HepG2 (cell line): Measurements from ENCODE around the gene RUVBL1. TPM values are rescaled to one million over a fixed set of nuclear protein-coding genes. Genes with fewer than 3 reads are reported as not detected.
A peak's percentile ranks its signal among the peaks of the same experiment; 100 is the strongest.

ENCODE experiments used
- CC2D1A ChIP-seq: sonication (generic); formaldehyde crosslinking; IDR thresholded peaks from 2 replicates; pipeline ENCODE4 v1.8.1; 2023; ENCODE audit warnings: mild to moderate bottlenecking, missing genetic modification reagents
- CREB1 ChIP-seq, 2 experiments: fragments of 450-650 bp in 1 of 2; IDR thresholded peaks; 2 replicates each; pipeline ENCODE4 v1.6.1; 2016 to 2017; ENCODE audit warnings: control low read depth in 1 of 2, mild to moderate bottlenecking in 1 of 2, missing compliant biosample characterization in 1 of 2, missing genetic modification characterization in 1 of 2
- GABPB1 ChIP-seq: IDR thresholded peaks from 2 replicates; pipeline ENCODE4 v1.6.1; 2016; ENCODE audit warnings: mild to moderate bottlenecking, missing genetic modification reagents, moderate library complexity, missing compliant biosample characterization
- RARA ChIP-seq: IDR thresholded peaks from 2 replicates; pipeline ENCODE4 v1.6.1; 2016; ENCODE audit warnings: missing genetic modification reagents, missing compliant biosample characterization
- SIX4 ChIP-seq: sonication (generic); formaldehyde crosslinking; IDR thresholded peaks from 2 replicates; pipeline ENCODE4 v1.4.0; 2020; ENCODE audit warnings: missing genetic modification reagents
- ZBTB21 ChIP-seq: sonication (generic); formaldehyde crosslinking; IDR thresholded peaks from 2 replicates; pipeline ENCODE4 v1.4.0; 2020; ENCODE audit warnings: missing genetic modification reagents
- ZBTB38 ChIP-seq: sonication (generic); formaldehyde crosslinking; IDR thresholded peaks from 2 replicates; pipeline ENCODE4 v1.5.1; 2020; ENCODE audit warnings: mild to moderate bottlenecking, missing genetic modification reagents
- ZNF256 ChIP-seq: sonication (generic); formaldehyde crosslinking; conservative IDR thresholded peaks from 2 replicates; pipeline ENCODE4 v1.4.0; 2020; ENCODE audit warnings: missing genetic modification reagents
- ZNF550 ChIP-seq: sonication (generic); formaldehyde crosslinking; IDR thresholded peaks from 2 replicates; pipeline ENCODE4 v1.4.0; 2020; ENCODE audit warnings: mild to moderate bottlenecking, missing genetic modification reagents, borderline replicate concordance
- ZNF570 ChIP-seq: sonication (generic); formaldehyde crosslinking; IDR thresholded peaks from 2 replicates; pipeline ENCODE4 v1.4.0; 2020; ENCODE audit warnings: mild to moderate bottlenecking, missing genetic modification reagents, borderline replicate concordance
- ZNF773 ChIP-seq: sonication (generic); formaldehyde crosslinking; IDR thresholded peaks from 2 replicates; pipeline ENCODE4 v1.4.0; 2020; ENCODE audit warnings: missing genetic modification reagents, borderline replicate concordance
- ZNF781 ChIP-seq: sonication (generic); formaldehyde crosslinking; IDR thresholded peaks from 2 replicates; pipeline ENCODE4 v1.5.1; 2020; ENCODE audit warnings: borderline replicate concordance, mild to moderate bottlenecking, missing genetic modification reagents; ENCODE audit errors: not compliant biosample characterization
- polyA plus RNA-seq, 8 experiments: library from polyadenylated mRNA; depleted of rRNA in 3 of 8; stranded (reverse) in 7 of 8; unstranded in 1 of 8; fragments of >200 nt; fragmentation: Illumina TruSeq in 4 of 8; extraction: Trizol in 4 of 8; gene quantifications; 2 replicates each; pipeline versions ENCODE4 v1.2.1 to v1.2.3, GENCODE V29; 2011 to 2016; ENCODE audit warnings: low read depth in 4 of 8, missing spikeins in 1 of 8, mixed read lengths in 1 of 8; ENCODE audit not compliant: insufficient read depth in 1 of 8
- total RNA-seq, 5 experiments: library from RNA; depleted of rRNA; stranded (reverse); fragments of >200 nt; fragmentation: Illumina TruSeq; extraction: Trizol; gene quantifications; 2 replicates each; pipeline ENCODE4 v1.2.3, GENCODE V29; 2016; ENCODE audit warnings: low read depth in 1 of 5
- TF ChIP-seq, protein P1 (sequence below): fragments of 450-650 bp; IDR thresholded peaks from 2 replicates; pipeline ENCODE4 v1.6.1; 2016
- TF ChIP-seq, protein P2 (sequence below): sonication (generic); formaldehyde crosslinking; IDR thresholded peaks from 2 replicates; pipeline ENCODE4 v1.4.0; 2020; ENCODE audit warnings: mild to moderate bottlenecking, missing genetic modification reagents
- TF ChIP-seq, protein P3 (sequence below): sonication (generic); formaldehyde crosslinking; IDR thresholded peaks from 2 replicates; pipeline ENCODE4 v1.5.1; 2020; ENCODE audit warnings: missing genetic modification reagents, mild to moderate bottlenecking, borderline replicate concordance

Gene RUVBL1
- total and polyA plus RNA-seq, 2 of the 13 experiments (the other 11 are each of a cell fraction or from before 2014, with no cell fraction given), result 32.7 to 86.3 TPM

DNA sequence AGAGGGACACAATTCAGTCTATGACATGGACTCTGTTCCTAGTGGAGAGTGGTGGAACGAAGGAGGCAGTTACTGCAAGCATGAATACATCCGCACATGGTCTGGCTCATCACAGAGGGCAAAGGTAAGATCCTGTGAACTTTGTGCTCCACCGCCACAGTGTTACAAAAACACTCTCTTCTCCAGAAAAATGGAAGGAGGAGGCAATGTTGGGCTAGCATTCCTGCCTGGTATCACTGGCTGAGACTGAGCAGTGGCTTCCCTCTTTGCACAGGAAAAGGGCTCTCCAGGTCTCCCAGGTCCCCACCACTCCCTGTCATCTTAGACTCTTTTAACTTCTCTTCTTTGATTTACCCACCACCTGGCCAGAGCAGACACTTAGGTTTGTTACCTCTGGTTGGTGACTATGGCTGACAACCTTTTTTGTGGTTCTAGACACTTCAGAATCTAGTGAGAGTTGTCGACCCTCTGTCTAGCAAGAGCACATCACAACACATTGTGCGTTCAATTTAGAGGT, 28.2 kb upstream of the RUVBL1 start (continued):
- TF ChIP-seq ZNF773 (CRISPR knock-in tag) (no peak), GABPB1 (CRISPR knock-in tag) (peak; percentile 75), SIX4 (peak; percentile 15; the same call in 1 of the 2 replicates), ZBTB21 (CRISPR knock-in tag) (no peak), ZNF256 (CRISPR knock-in tag) (no peak), RARA (CRISPR knock-in tag) (peak; percentile 68), ZNF570 (no peak), ZNF781 (CRISPR knock-in tag) (peak; percentile 44), CC2D1A (CRISPR knock-in tag) (no peak), CREB1 (IDR thresholded peaks at IDR 0.05) (no peak), CREB1 (CRISPR knock-in tag; IDR thresholded peaks at IDR 0.05) (peak; percentile 64; the same call in 1 of the 2 replicates), ZNF550 (no peak), ZBTB38 (CRISPR knock-in tag) (peak; percentile 60; the same call in 1 of the 2 replicates)
- TF ChIP-seq, protein P1, sequence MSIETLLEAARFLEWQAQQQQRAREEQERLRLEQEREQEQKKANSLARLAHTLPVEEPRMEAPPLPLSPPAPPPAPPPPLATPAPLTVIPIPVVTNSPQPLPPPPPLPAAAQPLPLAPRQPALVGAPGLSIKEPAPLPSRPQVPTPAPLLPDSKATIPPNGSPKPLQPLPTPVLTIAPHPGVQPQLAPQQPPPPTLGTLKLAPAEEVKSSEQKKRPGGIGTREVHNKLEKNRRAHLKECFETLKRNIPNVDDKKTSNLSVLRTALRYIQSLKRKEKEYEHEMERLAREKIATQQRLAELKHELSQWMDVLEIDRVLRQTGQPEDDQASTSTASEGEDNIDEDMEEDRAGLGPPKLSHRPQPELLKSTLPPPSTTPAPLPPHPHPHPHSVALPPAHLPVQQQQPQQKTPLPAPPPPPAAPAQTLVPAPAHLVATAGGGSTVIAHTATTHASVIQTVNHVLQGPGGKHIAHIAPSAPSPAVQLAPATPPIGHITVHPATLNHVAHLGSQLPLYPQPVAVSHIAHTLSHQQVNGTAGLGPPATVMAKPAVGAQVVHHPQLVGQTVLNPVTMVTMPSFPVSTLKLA, result peak; percentile 78
- TF ChIP-seq, protein P2, sequence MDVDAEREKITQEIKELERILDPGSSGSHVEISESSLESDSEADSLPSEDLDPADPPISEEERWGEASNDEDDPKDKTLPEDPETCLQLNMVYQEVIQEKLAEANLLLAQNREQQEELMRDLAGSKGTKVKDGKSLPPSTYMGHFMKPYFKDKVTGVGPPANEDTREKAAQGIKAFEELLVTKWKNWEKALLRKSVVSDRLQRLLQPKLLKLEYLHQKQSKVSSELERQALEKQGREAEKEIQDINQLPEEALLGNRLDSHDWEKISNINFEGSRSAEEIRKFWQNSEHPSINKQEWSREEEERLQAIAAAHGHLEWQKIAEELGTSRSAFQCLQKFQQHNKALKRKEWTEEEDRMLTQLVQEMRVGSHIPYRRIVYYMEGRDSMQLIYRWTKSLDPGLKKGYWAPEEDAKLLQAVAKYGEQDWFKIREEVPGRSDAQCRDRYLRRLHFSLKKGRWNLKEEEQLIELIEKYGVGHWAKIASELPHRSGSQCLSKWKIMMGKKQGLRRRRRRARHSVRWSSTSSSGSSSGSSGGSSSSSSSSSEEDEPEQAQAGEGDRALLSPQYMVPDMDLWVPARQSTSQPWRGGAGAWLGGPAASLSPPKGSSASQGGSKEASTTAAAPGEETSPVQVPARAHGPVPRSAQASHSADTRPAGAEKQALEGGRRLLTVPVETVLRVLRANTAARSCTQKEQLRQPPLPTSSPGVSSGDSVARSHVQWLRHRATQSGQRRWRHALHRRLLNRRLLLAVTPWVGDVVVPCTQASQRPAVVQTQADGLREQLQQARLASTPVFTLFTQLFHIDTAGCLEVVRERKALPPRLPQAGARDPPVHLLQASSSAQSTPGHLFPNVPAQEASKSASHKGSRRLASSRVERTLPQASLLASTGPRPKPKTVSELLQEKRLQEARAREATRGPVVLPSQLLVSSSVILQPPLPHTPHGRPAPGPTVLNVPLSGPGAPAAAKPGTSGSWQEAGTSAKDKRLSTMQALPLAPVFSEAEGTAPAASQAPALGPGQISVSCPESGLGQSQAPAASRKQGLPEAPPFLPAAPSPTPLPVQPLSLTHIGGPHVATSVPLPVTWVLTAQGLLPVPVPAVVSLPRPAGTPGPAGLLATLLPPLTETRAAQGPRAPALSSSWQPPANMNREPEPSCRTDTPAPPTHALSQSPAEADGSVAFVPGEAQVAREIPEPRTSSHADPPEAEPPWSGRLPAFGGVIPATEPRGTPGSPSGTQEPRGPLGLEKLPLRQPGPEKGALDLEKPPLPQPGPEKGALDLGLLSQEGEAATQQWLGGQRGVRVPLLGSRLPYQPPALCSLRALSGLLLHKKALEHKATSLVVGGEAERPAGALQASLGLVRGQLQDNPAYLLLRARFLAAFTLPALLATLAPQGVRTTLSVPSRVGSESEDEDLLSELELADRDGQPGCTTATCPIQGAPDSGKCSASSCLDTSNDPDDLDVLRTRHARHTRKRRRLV (CRISPR knock-in tag), result no peak
- TF ChIP-seq, protein P3, sequence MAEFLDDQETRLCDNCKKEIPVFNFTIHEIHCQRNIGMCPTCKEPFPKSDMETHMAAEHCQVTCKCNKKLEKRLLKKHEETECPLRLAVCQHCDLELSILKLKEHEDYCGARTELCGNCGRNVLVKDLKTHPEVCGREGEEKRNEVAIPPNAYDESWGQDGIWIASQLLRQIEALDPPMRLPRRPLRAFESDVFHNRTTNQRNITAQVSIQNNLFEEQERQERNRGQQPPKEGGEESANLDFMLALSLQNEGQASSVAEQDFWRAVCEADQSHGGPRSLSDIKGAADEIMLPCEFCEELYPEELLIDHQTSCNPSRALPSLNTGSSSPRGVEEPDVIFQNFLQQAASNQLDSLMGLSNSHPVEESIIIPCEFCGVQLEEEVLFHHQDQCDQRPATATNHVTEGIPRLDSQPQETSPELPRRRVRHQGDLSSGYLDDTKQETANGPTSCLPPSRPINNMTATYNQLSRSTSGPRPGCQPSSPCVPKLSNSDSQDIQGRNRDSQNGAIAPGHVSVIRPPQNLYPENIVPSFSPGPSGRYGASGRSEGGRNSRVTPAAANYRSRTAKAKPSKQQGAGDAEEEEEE, result no peak; the same call in 1 of the 2 replicates
